OCI-M1 (cell line): ENCODE results near the gene ELOF1.
A peak's percentile ranks its signal among the peaks of the same experiment; 100 is the strongest.
"Not testable (repeated sequence)": the region's sequence is repeated elsewhere in the genome, so short reads cannot be mapped to it uniquely, and the experiment has no call there.

Experiments
- DNase-seq: peaks from one replicate; lab custom pipeline; 2025; lab: John Stamatoyannopoulos, UW

Gene ELOF1

GRCh38 chr19:11558881-11559828, at the start of gene ELOF1:
ELOF1 (minus strand) TSS chr19:11559230; CDS start chr19:11554347, 4,883 bp downstream.
- peak; percentile 100 for DNase-seq

GRCh38 chr19:11606484-11606883, 47.5 kb upstream of the ELOF1 start:
- no peak for DNase-seq

- DNase-seq, result not testable (repeated sequence)
Measured at GRCh38 chr19:11599704-11600103, 40.7 kb upstream of the ELOF1 start.

GRCh38 chr19:11598746-11599145, 39.7 kb upstream of the ELOF1 start:
- no peak for DNase-seq

GRCh38 chr19:11598103-11598483, 39.1 kb upstream of the ELOF1 start:
- no peak for DNase-seq

- DNase-seq, result peak; percentile 100
Measured at GRCh38 chr19:11597202-11598102, 38.4 kb upstream of the ELOF1 start, which contains the start of gene ZNF627. ZNF627 (plus strand) TSS chr19:11597483; CDS start chr19:11597628, 145 bp downstream.

GRCh38 chr19:11596156-11596555, 37.1 kb upstream of the ELOF1 start:
- DNase-seq, result no peak

- no peak for DNase-seq
Measured at GRCh38 chr19:11594084-11594483, 35.1 kb upstream of the ELOF1 start.

- DNase-seq, result no peak
Measured at GRCh38 chr19:11587975-11588631, 29.1 kb upstream of the ELOF1 start.

- peak; percentile 98 for DNase-seq
Measured at GRCh38 chr19:11587302-11587974, 28.4 kb upstream of the ELOF1 start.

GRCh38 chr19:11586331-11586730, 27.3 kb upstream of the ELOF1 start:
- no peak for DNase-seq

- peak; percentile 99 for DNase-seq
Measured at GRCh38 chr19:11581740-11582139, 22.7 kb upstream of the ELOF1 start.

- DNase-seq, result no peak
Measured at GRCh38 chr19:11580116-11580515, 21.1 kb upstream of the ELOF1 start.

- peak; percentile 98 for DNase-seq
Measured at GRCh38 chr19:11578258-11579142, 19.5 kb upstream of the ELOF1 start.

- no peak for DNase-seq
Measured at GRCh38 chr19:11577451-11578257, 18.6 kb upstream of the ELOF1 start, which contains the start of gene ACP5. ACP5 (minus strand) TSS chr19:11577645; CDS start chr19:11577317, 328 bp downstream.

- DNase-seq, result no peak
Measured at GRCh38 chr19:11576227-11576626, 17.2 kb upstream of the ELOF1 start.

- no peak for DNase-seq
Measured at GRCh38 chr19:11574689-11575088, 15.7 kb upstream of the ELOF1 start.

- DNase-seq, result not testable (repeated sequence)
Measured at GRCh38 chr19:11573763-11574162, 14.7 kb upstream of the ELOF1 start.

GRCh38 chr19:11573354-11573753, 14.3 kb upstream of the ELOF1 start:
- DNase-seq, result peak; percentile 48
